ENCODE measurements around the gene RANGRF.

GRCh38 chr17:8312251-8312650 lies 23.8 kb downstream of the RANGRF start:
- TF ChIP-seq CREB5 (CRISPR knock-in tag; IDR thresholded peaks at IDR 0.05; ENCODE audit: low read depth) = no peak
- no peak for TF ChIP-seq GLIS3 (CRISPR knock-in tag; IDR thresholded peaks at IDR 0.05)
- no peak for TF ChIP-seq ZFP3 (CRISPR knock-in tag; IDR thresholded peaks at IDR 0.05)
- no peak for TF ChIP-seq ARNTL (CRISPR knock-in tag; IDR thresholded peaks at IDR 0.05; ENCODE audit: borderline replicate concordance, low read depth)
- no peak for TF ChIP-seq PATZ1 (CRISPR knock-in tag; IDR thresholded peaks at IDR 0.05; ENCODE audit: borderline replicate concordance)
- no peak for TF ChIP-seq RARB (CRISPR knock-in tag; IDR thresholded peaks at IDR 0.05)
- TF ChIP-seq SNAI2 (CRISPR knock-in tag; IDR thresholded peaks at IDR 0.05) = no peak
- no peak for TF ChIP-seq ZNF565 (CRISPR knock-in tag; conservative IDR thresholded peaks at IDR 0.05; ENCODE audit: low read depth)
- no peak for TF ChIP-seq TCF4 (CRISPR knock-in tag; IDR thresholded peaks at IDR 0.05; ENCODE audit: borderline replicate concordance)
- TF ChIP-seq ZFP30 (CRISPR knock-in tag; IDR thresholded peaks at IDR 0.05) = no peak
- TF ChIP-seq POU6F1 (CRISPR knock-in tag; IDR thresholded peaks at IDR 0.05; ENCODE audit: borderline replicate concordance, low read depth) = no peak
- no peak for TF ChIP-seq TOX (CRISPR knock-in tag; IDR thresholded peaks at IDR 0.05; ENCODE audit: borderline replicate concordance)
